ENCODE data around the gene KLHL12.

DNA sequence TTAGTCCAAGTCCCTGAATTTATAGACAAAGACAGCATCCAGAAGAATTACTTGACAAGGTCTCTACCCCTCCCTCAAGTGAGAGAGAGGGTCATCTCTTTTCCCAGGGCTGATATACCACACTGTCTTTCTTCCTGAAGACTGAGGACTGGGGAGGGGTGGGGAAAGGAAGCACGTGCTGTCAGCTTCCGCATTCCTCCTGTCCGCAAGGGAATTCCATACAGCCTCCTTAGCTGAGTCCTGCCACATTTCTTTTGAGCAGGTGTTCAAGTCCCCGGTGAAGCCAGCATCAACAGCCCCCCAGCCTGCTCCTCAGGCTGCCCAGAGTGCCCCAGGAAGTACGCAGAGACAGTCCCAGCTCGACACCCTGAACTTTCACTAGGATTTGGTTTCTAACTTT lies 82.1 kb downstream of the KLHL12 start:
- TF ChIP-seq EZH2phosphoT487 (IDR thresholded peaks at IDR 0.05; ENCODE audit: borderline replicate concordance, low read length): no peak
- TF ChIP-seq, protein P1, sequence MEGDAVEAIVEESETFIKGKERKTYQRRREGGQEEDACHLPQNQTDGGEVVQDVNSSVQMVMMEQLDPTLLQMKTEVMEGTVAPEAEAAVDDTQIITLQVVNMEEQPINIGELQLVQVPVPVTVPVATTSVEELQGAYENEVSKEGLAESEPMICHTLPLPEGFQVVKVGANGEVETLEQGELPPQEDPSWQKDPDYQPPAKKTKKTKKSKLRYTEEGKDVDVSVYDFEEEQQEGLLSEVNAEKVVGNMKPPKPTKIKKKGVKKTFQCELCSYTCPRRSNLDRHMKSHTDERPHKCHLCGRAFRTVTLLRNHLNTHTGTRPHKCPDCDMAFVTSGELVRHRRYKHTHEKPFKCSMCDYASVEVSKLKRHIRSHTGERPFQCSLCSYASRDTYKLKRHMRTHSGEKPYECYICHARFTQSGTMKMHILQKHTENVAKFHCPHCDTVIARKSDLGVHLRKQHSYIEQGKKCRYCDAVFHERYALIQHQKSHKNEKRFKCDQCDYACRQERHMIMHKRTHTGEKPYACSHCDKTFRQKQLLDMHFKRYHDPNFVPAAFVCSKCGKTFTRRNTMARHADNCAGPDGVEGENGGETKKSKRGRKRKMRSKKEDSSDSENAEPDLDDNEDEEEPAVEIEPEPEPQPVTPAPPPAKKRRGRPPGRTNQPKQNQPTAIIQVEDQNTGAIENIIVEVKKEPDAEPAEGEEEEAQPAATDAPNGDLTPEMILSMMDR (IDR thresholded peaks at IDR 0.05; ENCODE audit: low read depth, low read length, poor library complexity, severe bottlenecking): no peak

Measured in DOHH2 (cell line).